OCI-LY3 (cell line): ENCODE results near the gene GSN.

Experiments used
- H2AFZ ChIP-seq: fragments of 200-600, 300-600 bp; shearing (Covaris generic); 2 replicates; pipeline ENCODE4 v1.6.0; 2014; ENCODE audit warnings: antibody characterized with exemption, low read depth, low read length
- H3K27ac ChIP-seq: fragments of 200-600, 300-600 bp; sonication (generic); 2 replicates; pipeline ENCODE4 v1.5.1; 2014; ENCODE audit warnings: mild to moderate bottlenecking, low read length, moderate library complexity, mixed read lengths
- H3K27me3 ChIP-seq: fragments of 200-600, 300-600 bp; sonication (generic); 2 replicates; pipeline ENCODE4 v1.6.1; 2014; ENCODE audit warnings: low read depth, low read length, mixed read lengths
- H3K36me3 ChIP-seq: fragments of 200-600, 300-600 bp; sonication (generic); replicated peaks from 2 replicates; pipeline ENCODE3; 2014; ENCODE audit warnings: low read depth, low read length, mixed read lengths
- H3K4me1 ChIP-seq: fragments of 300-600, 200-600 bp; sonication (generic); 2 replicates; pipeline ENCODE4 v1.6.1; 2014; ENCODE audit warnings: low read length, mixed read lengths
- H3K4me2 ChIP-seq: fragments of 200-600, 300-600 bp; sonication (generic); 2 replicates; pipeline ENCODE4 v1.6.1; 2014; ENCODE audit warnings: low read length, mixed read lengths
- H3K4me3 ChIP-seq: fragments of 300-600, 200-600 bp; sonication (generic); 2 replicates; pipeline ENCODE4 v1.5.1; 2014; ENCODE audit warnings: antibody characterized with exemption, mild to moderate bottlenecking, low read length, moderate library complexity
- H3K79me2 ChIP-seq: fragments of 300-600, 200-600 bp; shearing (Covaris generic); 2 replicates; pipeline ENCODE4 v1.6.1; 2014; ENCODE audit warnings: mild to moderate bottlenecking, low read length, mixed read lengths
- H3K9ac ChIP-seq: fragments of 300-600, 200-600 bp; shearing (Covaris generic); 2 replicates; pipeline ENCODE4 v1.6.0; 2014; ENCODE audit warnings: mild to moderate bottlenecking, low read length, moderate library complexity
- H3K9me3 ChIP-seq: fragments of 200-600, 300-600 bp; shearing (Covaris generic); 2 replicates; pipeline ENCODE4 v1.6.1; 2014; ENCODE audit warnings: low read length, mixed read lengths; ENCODE audit not compliant: insufficient read depth
- H4K20me1 ChIP-seq: fragments of 200-600, 300-600 bp; sonication (generic); 2 replicates; pipeline ENCODE4 v1.6.1; 2016; ENCODE audit warnings: low read length, mixed read lengths; ENCODE audit not compliant: insufficient read depth
- CTCF ChIP-seq: fragments of 200-600, 300-600 bp; sonication (generic); IDR thresholded peaks from 2 replicates; pipeline ENCODE4 v1.5.1; 2014; ENCODE audit warnings: antibody characterized with exemption, low read length, low read depth
- EZH2phosphoT487 ChIP-seq: fragments of 200-600 bp; shearing (Covaris generic); IDR thresholded peaks from 2 replicates; pipeline ENCODE4 v1.6.1; 2018; ENCODE audit warnings: antibody characterized with exemption, mixed run types, low read depth

The GSN gene

DNA sequence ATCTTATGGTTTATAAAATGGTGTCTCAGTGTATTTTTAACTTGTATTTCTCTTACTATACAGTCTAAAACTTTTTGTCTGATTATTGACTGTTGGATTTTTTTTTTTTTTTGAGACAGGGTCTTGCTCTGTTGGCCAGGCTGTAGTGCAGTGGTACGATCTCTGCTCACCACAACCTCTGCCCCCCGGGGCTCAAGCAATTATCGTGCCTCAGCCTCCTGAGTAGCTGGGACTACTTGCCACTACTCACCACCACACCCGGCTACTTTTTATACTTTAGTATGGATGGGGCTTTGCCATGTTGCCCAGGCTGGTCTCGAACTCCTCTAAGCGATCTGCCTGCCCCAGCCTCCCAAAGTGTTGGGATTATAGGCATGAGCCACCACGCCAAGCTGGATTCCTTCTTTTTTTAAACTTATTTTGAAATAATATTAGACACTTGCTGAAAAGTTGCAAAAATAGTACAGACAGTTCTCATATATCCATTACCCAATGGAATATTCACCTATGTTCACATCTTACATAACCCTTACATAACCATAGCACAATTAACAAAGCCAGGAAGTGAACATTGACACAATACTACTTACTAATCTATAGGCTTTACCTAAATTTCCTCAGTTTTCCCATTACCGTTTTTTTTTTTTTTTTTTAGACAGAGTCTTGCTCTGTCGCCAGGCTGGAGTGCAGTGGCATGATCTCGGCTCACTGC, 54.9 kb downstream of the GSN start:
- Histone ChIP-seq H2AFZ (no peak overlapping the region), H3K9me3 (no peaks in the 10 kb centered on the region), H3K9ac (no peak overlapping the region), H3K27ac (no peak overlapping the region), H3K4me1 (peaks cover 13% of the 10 kb centered on the region), H4K20me1 (no peaks in the 10 kb centered on the region), H3K4me3 (no peak overlapping the region), H3K27me3 (no peaks in the 10 kb centered on the region), H3K4me2 (no peak overlapping the region), H3K36me3 (no peaks in the 10 kb centered on the region), H3K79me2 (no peaks in the 10 kb centered on the region)
- TF ChIP-seq CTCF (no peak), EZH2phosphoT487 (no peak)

- peaks cover 13% of the 10 kb centered on the region for H3K4me1 ChIP-seq
- H3K4me2 ChIP-seq, result peak overlapping the region; percentile 42
- no peaks in the 10 kb centered on the region for H3K36me3 ChIP-seq
These were observed 55.6 kb downstream of the GSN start for GRCh38 chr9:121323449-121324151.

GRCh38 chr9:121324316-121324715, 56.4 kb downstream of the GSN start:
- no peak overlapping the region for H3K9ac ChIP-seq
- no peaks in the 10 kb centered on the region for H3K9me3 ChIP-seq
- TF ChIP-seq CTCF (no peak), EZH2phosphoT487 (no peak)
- H3K36me3 ChIP-seq, result no peaks in the 10 kb centered on the region
- H3K4me3 ChIP-seq, result 0 out of 2 replicates have a peak overlapping the region, but pooled peaks have one; percentile 13
- H3K4me2 ChIP-seq, result peak overlapping the region; percentile 42
- H3K27ac ChIP-seq, result no peak overlapping the region
- no peak overlapping the region for H2AFZ ChIP-seq
- no peaks in the 10 kb centered on the region for H3K27me3 ChIP-seq
- H3K4me1 ChIP-seq, result peaks cover 18% of the 10 kb centered on the region
- H4K20me1 ChIP-seq, result no peaks in the 10 kb centered on the region
- H3K79me2 ChIP-seq, result no peaks in the 10 kb centered on the region

More at GRCh38 chr9:121323449-121324151, 55.6 kb downstream of the GSN start:
- Histone ChIP-seq H4K20me1 (no peaks in the 10 kb centered on the region), H3K27ac (no peak overlapping the region), H2AFZ (no peak overlapping the region), H3K27me3 (no peaks in the 10 kb centered on the region), H3K79me2 (no peaks in the 10 kb centered on the region), H3K9me3 (no peaks in the 10 kb centered on the region), H3K4me3 (0 out of 2 replicates have a peak overlapping the region, but pooled peaks have one; percentile 13), H3K9ac (no peak overlapping the region)
- TF ChIP-seq CTCF (no peak), EZH2phosphoT487 (no peak)

GRCh38 chr9:121324755-121325154, 56.8 kb downstream of the GSN start:
- H3K4me2 ChIP-seq, result peak overlapping the region; percentile 42; the same call in 1 of the 2 replicates
- no peak overlapping the region for H3K27ac ChIP-seq
- H3K27me3 ChIP-seq, result no peaks in the 10 kb centered on the region
- peaks cover 20% of the 10 kb centered on the region for H3K4me1 ChIP-seq
- H3K4me3 ChIP-seq, result no peak overlapping the region
- no peaks in the 10 kb centered on the region for H3K36me3 ChIP-seq
- H3K9ac ChIP-seq, result no peak overlapping the region
- no peaks in the 10 kb centered on the region for H4K20me1 ChIP-seq
- H3K9me3 ChIP-seq, result no peaks in the 10 kb centered on the region
- no peak overlapping the region for H2AFZ ChIP-seq
- H3K79me2 ChIP-seq, result no peaks in the 10 kb centered on the region
- no peak for TF ChIP-seq EZH2phosphoT487
- TF ChIP-seq CTCF, result no peak
